Fibroblast of mammary gland (primary cell): ENCODE results near the gene ARL9.

Experiments used
- DNase-seq: peaks from one replicate; pipeline ENCODE4 v3.0.0-alpha.2; 2010; ENCODE audit warnings: low read depth
- H3K4me3 ChIP-seq: 2 replicates; pipeline ENCODE4 v1.5.1; 2011; ENCODE audit warnings: low read depth, mild to moderate bottlenecking, low read length, moderate library complexity; ENCODE audit not compliant: control insufficient read depth
- TF ChIP-seq, protein P1 (sequence below): conservative IDR thresholded peaks from 2 replicates; pipeline ENCODE4 v1.5.1; 2011; ENCODE audit warnings: low read depth, low read length, inconsistent platforms; ENCODE audit not compliant: control insufficient read depth, insufficient read depth

Gene ARL9

DNA sequence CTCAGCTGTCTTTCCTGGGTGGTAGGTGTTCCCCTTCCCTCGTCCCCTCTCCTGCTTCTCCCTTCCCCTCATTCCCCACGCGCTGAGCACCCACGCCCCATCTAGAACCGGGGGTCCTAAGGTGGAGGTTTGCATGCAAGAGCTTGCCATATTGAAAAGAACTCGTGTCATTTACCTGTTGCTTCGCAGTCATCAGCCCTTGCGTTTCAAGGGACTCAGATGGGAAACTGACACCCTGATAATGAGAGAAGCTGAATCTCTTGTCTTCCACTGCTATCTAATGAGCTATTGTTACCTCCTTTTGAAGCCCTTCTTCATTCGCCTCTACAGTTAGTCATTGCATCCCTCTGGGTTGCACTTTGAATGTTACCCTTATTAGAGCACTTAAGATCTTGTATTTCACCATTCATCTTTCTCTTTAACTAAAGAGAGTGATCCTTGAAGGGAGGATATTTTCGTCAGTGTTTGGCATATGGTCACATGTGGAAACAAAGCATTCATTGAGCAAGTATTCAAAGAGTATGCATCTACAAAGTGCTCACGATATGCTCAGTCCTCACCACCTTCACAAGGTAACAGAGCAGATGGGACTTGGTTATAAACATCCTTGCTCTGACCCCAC is 25.7 kb downstream of the ARL9 start:
- DNase-seq, result no peak
- H3K4me3 ChIP-seq, result peak overlapping the region; percentile 61
- TF ChIP-seq, protein P1, sequence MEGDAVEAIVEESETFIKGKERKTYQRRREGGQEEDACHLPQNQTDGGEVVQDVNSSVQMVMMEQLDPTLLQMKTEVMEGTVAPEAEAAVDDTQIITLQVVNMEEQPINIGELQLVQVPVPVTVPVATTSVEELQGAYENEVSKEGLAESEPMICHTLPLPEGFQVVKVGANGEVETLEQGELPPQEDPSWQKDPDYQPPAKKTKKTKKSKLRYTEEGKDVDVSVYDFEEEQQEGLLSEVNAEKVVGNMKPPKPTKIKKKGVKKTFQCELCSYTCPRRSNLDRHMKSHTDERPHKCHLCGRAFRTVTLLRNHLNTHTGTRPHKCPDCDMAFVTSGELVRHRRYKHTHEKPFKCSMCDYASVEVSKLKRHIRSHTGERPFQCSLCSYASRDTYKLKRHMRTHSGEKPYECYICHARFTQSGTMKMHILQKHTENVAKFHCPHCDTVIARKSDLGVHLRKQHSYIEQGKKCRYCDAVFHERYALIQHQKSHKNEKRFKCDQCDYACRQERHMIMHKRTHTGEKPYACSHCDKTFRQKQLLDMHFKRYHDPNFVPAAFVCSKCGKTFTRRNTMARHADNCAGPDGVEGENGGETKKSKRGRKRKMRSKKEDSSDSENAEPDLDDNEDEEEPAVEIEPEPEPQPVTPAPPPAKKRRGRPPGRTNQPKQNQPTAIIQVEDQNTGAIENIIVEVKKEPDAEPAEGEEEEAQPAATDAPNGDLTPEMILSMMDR, result no peak

DNA sequence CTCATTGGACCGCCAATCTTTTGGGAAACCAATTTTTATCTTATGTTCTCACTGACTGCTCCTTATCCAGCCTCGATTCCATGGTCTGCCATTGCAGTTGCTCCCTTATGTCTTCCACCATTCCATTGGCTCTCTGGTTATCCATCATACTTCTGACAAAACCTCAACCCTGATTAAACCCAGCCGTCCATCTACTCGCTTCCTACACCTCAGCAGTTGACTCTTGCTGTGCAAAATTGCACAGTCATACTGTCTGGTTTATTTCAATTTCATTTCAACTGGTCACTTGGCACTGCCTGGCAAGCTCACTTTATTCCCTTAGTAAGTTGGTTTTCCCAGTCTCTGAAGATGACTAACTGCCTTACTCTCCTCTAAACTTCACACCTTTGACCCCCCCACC is 26.2 kb downstream of the ARL9 start:
- TF ChIP-seq, protein P1, result no peak
- DNase-seq, result peak; percentile 16
- H3K4me3 ChIP-seq, result no peak overlapping the region

DNA sequence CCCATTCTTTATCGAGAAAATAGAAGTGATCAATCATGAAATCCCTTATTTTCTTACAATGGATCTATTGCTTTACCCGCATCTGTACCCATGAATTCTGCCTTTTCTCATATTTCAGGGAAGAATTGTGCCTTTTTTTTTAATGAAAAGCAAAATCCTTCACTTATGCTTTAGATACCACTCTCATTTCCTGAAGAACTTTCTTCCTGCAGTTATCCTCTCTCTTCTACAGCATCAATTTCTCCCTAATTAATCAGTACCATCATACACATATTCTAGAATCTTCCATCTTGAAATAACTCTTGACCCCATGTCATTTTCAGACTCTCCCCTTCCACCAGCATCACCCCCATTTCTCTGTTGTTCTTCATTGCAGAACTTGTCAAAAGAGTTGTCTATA is 26.6 kb downstream of the ARL9 start:
- no peak overlapping the region for H3K4me3 ChIP-seq
- TF ChIP-seq, protein P1, result no peak
- DNase-seq, result no peak

DNA sequence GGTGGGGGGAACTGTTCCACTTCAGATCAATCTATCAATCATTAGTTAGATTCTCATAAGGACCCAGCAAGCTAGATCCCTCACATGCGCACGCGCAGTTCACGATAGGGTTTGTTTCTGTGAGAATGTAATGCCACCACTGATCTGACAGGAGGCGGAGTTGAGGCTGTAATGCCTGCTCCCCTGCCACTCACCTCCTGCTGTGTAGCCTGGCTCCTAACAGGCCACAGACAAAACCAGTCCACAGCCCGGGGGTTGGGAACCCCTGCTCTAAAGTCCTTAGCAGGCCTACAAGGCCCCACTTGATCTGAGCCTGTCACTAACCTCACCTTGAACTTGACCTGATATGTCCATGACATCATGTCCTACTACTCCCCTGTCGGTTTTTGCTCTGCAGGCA is 30.3 kb downstream of the ARL9 start:
- no peak overlapping the region for H3K4me3 ChIP-seq
- TF ChIP-seq, protein P1, result no peak
- no peak for DNase-seq

DNA sequence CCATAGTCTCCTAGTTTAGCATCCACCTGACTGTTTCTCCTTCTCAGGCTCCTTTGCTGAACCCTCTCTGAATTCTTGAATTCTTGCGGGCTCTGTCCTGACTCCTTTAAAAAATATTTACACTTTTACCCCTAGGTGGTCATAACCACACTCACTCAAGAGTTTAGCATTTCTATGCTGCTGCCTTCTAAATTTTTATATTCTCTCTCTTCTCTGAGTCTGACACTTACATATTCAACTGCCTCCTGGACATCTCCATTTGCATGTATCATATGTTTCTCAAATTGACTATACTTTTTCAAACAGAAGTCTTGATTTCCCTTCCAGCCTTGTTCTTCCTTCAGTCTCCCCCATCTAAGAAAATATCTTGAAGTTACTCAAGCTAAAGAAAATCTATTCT is 31.6 kb downstream of the ARL9 start:
- TF ChIP-seq, protein P1, result no peak
- DNase-seq, result no peak
- H3K4me3 ChIP-seq, result no peak overlapping the region

DNA sequence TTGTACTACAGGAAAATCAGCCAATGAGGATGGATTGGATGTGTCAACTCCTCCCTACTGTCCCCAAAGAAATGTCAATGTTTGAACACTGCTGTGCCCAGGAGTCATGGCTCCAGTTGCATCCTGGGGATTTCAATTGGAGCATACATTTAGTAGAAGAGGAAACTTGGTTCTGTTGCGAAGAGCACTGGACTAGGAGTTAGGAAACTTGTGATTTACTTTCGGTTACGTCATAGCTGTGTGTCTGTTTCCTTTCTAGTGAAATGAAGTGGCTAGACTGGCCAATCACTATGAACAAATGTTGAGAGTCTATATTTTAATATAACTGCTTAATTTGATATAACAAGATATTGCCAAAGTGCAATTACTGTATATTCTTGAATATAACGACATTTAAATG is 35.2 kb downstream of the ARL9 start:
- H3K4me3 ChIP-seq, result no peak overlapping the region
- DNase-seq, result no peak
- TF ChIP-seq, protein P1, result no peak

DNA sequence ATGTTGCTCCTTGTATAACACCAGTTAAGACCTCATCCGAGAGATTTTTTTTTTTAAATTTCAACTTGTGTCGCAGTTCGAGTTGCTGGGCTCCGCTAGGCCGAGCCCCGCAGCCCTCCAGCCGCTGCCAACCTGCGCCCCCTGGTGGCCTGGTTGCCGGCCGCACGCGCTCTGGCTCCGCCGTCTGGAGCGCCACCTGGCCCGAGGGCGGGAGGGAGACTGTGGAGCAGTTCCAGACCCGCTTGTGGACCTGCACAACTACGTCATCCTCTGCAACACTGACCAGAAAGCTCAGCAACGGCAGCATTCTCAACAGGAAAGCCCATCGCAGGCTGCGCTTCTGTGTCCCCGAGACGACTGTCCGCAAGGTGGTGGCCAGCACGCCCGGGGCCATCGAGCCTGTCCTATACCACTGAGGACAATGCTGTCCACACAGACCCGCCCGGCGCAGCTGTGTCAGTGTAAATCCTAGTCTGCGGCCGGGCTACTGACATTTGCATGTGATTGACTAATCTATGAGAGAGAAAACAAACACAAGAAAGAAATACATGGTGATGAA is 39.1 kb downstream of the ARL9 start:
- TF ChIP-seq, protein P1, result peak; percentile 57
- H3K4me3 ChIP-seq, result peak overlapping the region; percentile 39
- DNase-seq, result peak; percentile 78
